Thyroid gland (tissue), 4 donors: Measurements from ENCODE around the gene INTS15.

Experiments
- POLR2A ChIP-seq, 2 donors: fragments of 450-650 bp; IDR thresholded peaks; one replicate each; pipeline ENCODE4 v1.6.1; 2017; ENCODE audit warnings: antibody characterized with exemption in 2 of 2, mild to moderate bottlenecking in 2 of 2, moderate library complexity in 1 of 2
- TF ChIP-seq, protein P1 (sequence below), 6 experiments: fragments of 200-600 bp in 3 of 6; fragments of 450-650 bp in 3 of 6; sonication (generic) in 3 of 6; IDR thresholded peaks; one replicate each; pipeline ENCODE4 v1.5.1; 2016 to 2019; ENCODE audit warnings: antibody characterized with exemption in 6 of 6, mild to moderate bottlenecking in 2 of 6, inconsistent platforms in 1 of 6, moderate library complexity in 1 of 6

DNA sequence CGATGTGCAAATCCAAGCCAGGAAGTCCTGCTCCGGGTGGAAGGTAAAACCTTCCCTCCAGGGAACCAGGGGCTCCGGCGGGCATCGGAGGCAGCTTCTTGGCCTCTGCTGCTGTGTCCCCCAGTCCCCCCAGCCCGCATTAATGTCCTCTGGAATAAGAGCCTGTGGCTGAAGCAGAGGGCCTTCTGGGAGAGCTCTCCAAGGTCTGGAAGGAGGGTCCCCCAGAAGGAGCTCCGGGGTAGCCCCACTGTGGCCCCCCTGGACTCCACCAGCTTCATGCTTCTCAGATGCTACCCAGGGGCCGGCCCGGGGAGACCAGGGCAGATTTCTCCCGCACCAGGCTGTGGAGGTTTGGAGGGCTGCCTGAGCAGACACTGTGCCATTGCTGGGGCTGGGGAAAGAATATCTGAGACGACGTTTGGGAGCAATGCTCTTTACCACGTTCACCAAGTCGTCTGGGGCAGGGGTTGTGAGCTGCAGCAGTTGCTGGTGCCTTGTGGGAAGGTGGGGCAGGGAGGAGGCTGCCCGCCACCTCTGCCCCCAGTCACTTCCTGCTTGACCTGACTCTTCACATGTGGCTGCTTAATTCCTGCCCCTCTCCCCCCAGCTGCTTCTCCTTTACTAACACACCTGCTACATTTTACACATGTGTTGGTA, 33.9 kb downstream of the INTS15 start:
- TF ChIP-seq, protein P1, sequence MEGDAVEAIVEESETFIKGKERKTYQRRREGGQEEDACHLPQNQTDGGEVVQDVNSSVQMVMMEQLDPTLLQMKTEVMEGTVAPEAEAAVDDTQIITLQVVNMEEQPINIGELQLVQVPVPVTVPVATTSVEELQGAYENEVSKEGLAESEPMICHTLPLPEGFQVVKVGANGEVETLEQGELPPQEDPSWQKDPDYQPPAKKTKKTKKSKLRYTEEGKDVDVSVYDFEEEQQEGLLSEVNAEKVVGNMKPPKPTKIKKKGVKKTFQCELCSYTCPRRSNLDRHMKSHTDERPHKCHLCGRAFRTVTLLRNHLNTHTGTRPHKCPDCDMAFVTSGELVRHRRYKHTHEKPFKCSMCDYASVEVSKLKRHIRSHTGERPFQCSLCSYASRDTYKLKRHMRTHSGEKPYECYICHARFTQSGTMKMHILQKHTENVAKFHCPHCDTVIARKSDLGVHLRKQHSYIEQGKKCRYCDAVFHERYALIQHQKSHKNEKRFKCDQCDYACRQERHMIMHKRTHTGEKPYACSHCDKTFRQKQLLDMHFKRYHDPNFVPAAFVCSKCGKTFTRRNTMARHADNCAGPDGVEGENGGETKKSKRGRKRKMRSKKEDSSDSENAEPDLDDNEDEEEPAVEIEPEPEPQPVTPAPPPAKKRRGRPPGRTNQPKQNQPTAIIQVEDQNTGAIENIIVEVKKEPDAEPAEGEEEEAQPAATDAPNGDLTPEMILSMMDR (IDR thresholded peaks at IDR 0.05): no peak
- no peak for TF ChIP-seq POLR2A (IDR thresholded peaks at IDR 0.05)
